GM19328 (cell line): Measurements from ENCODE around the gene GCNT1.
"Not testable (repeated sequence)": the region's sequence is repeated elsewhere in the genome, so short reads cannot be mapped to it uniquely, and the experiment has no call there.

Experiments used
- ATAC-seq: cut with Tn5 transposase; IDR thresholded peaks from one replicate; pipeline ENCODE4 v1.9.1; 2021; ENCODE audit warnings: mild to moderate bottlenecking, moderate library complexity; ENCODE audit not compliant: unreplicated experiment

GCNT1 gene

DNA sequence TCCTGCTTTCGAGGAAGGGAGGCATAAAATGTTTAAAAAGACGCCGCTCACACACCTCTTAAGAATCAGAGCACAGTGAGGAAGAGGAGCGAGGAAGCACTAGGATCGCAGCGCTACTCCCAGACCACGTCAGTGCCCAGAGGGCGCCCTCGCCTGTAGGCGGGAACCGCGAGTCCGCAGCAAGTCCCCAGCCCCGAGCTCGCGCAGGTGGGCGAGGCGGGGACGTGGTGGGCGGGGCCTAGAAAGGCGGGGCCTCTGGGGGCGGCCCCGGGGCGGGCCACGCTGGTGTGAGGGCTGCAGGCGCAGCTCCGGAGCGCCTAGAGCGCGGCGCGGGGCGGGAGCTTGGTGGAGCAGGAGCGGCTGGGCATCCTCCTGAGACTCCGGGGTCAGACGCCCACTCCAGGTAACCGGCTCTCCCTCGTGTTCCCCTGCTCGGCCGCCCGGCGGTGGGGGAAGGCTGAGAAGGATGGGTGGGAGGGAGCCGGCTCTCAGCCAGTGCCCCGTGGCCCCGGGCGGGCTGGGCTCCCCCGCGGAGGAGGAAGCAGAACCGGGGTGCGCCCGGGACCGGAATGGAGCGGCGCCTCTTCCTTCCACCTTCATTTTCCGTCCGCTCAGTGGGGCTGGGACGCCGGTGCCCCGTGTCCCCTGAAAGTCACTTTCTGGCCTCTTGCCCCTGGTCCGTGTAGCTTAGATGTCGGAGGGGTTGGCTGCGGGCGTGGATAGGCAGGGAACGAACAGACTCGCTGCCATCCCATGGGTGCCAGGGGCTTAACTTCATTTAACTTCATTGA is at the start of gene GCNT1:
TSS of gene GCNT1 (plus strand) at position 280 of the 791 bp plus-strand sequence. CDS start 43,200 bp downstream, outside the sequence.
- ATAC-seq: peak; percentile 81

DNA sequence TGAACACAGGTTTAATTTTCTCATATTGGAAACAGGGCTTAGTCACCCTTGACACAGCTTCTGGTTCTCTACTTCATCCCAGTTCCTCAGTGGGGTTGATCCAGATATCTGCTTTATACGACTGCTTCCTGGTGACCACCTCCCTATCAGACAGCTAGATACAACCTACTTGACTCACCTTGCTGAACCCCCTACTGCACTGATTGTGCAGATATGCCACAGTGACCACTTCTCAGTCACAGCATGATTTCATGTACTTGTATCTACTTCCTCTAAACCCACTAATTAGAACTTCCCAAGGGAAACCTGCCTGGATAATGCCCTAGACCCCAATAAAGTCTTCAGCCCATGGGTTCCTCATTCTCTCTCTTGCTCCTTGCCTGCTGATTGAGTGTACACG is 46.3 kb upstream of the GCNT1 start:
- no peak for ATAC-seq

DNA sequence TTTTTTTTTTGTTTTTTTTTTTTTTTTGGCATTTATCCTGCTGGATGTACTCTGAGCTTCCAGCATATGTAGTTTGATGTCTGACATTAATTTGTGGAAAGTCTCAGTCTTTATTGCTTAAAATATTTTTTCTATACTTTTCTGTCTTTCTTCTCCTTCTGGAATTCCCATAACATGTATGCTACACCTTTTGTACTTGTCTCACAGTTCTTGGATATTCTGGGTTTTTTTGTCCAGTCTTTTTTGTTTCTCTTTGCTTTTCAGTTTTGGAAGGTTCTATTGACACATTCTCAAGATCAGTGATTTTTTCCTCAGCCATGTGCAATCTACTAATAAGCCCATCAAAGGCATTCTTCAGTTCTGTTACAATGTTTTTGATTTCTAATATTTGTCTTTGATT is 45.3 kb upstream of the GCNT1 start:
- ATAC-seq: no peak

DNA sequence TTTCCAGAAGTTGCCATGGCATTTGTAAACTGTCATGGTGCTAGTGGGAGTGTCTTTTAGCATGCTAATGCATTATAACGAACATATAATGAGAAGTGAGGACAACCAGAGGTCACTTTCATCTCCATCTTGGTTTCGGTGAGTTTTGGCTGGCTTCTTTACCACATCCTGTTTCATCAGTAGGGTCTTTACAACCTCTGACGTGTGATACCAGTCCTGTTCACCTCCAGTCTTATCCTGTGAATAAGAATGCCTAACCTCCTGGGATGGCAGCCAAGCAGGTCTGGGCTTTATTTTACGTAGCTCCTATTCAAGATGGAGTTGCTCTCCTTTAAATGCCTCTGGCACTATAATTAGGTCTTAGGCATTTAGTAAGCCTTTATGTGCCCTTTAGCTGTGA is 44.3 kb upstream of the GCNT1 start:
- peak; percentile 65 for ATAC-seq

DNA sequence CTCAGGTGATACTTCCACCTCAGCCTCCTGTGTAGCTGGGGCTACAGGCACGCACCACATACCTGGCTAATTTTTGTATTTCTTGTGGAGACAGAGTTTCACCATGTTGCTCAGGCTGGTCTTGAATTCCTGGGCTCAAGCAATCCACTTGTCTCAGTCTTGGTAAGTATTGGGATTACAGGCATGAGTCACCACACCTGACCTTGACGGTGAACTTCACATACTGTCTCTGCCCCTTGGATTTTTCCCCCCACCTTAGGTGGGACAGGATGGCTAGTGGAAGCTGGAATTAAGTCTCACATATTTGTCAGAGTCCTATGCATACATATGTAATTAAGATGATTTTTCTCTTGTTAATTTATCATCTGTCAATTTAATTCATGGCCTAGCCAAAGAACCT is 43.8 kb upstream of the GCNT1 start:
- ATAC-seq: no peak

DNA sequence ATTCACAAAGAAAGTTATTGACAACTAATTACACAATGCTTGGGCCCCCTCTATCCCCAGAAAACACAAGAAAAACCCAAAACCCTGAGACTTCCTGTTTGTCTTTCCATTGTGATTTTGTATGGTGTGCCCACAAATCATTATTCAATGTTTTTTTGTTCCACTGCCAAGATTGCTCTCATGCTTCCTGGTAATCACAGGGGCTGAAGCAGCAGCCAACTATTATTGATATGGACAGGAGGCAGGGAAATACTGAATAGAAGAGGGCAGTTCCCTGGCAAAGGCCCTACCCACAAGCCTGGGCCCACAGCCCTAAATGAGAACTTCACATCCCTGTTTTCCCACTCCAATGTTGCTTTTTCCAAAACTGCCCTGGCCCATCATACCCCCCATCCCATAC is 43.3 kb upstream of the GCNT1 start:
- no peak for ATAC-seq

DNA sequence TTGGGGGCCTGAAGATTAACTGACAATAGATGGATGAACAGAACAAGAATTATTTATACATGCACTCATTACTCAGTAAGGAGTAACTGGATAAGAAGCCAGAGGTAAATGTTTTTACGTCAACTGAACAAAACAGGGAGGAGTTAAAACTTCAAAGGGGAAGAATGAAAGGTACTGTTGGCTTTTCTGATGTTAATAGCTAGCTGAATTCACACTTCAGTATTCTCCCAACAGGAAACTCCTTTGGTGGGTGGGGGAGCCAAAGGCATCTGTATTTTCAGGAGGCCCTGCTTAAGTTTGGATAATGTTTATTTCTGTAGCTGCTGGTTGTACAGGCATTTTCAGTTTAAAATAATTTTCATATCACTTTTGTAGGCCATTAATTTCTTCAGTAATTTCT is 41.6 kb upstream of the GCNT1 start:
- no peak for ATAC-seq

DNA sequence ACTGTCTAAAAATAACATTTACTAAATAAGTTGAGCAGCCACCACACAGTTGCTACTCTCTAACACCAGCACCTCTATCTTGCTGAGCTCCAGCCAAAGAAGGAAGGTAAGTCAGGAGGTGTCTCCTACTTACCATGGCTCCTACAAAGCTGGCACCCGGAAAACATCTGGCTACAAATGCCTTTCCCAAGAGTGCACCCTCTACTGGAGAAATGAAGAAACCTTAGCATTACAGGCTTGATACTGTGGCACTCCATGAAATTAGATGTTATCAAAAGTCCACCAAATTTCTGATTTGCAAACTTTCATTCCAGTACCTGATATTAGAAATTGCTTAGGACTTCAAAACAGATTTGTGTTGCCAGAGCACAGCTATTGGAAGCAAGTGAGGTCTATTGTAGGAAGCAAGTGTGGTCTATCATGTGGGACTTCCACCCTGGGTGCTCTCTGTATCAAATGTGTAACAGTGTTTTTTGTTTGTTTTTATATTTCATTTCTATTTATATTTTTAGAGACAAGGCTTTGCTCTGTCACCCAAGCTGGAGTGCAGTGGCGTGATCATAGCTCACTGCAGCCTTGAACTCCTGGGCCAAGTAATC is 39.1 kb upstream of the GCNT1 start:
- no peak for ATAC-seq

DNA sequence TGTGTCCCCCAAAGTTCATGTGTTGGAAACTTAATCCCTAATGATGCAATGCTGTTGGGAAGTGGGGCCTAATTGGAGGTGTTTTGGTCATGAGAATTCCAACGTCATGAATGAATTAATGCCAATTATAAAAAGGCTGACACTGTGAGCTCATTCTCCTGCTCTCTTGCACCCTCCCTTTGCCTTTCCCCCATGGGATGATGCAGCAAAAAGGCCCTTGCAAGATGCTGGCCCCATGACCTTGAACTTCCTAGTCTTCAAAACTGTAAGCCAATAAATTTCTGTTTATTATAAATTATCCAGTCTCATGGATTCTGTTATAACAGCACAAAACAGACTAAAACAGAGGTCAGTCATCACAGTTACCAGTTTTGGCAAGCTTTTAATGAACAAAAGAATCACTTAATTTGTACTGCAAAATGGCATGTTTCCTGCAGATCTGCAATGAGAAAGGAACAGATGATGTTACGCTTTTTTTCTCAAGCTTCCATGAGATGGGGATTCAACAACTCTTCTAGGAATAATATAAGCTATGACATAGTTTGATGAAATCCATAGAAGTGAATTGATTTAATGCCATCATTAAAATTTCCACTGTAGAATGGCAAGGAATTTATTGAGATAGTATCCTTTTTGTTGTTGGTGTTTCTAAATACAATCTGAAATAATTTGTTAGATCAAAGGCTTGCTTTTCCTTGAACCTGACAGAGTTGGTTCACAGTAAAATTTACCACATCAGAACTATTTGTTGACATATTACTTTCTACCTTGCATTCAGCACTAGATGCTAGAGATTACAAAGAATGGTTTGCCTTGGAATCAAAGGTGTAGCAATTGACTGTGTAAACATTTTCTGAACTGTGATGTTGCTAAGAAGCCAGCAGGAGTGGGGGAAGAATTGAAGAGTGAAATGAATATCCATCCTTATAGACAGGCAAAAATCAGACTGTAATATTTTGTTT is 35.5 kb upstream of the GCNT1 start:
- no peak for ATAC-seq

DNA sequence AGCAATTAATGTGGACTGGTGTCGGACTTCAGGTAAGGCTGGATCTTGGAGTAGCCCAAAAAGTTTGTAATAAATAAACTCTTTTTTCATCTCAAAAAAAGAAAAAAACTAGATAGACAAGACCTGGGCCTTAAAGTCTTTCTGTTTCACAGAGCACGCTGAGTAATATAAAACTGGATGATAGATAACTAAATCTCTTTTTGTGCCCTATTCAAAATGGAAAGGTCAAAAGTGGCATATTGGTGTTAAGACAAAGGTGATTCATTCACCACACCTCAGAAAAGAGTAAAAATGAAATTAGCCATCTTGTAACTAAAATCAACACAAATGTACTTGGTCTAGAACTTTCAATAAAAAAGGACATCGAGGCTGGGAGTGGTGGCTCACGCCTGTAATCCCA is 34.5 kb upstream of the GCNT1 start:
- ATAC-seq: no peak

DNA sequence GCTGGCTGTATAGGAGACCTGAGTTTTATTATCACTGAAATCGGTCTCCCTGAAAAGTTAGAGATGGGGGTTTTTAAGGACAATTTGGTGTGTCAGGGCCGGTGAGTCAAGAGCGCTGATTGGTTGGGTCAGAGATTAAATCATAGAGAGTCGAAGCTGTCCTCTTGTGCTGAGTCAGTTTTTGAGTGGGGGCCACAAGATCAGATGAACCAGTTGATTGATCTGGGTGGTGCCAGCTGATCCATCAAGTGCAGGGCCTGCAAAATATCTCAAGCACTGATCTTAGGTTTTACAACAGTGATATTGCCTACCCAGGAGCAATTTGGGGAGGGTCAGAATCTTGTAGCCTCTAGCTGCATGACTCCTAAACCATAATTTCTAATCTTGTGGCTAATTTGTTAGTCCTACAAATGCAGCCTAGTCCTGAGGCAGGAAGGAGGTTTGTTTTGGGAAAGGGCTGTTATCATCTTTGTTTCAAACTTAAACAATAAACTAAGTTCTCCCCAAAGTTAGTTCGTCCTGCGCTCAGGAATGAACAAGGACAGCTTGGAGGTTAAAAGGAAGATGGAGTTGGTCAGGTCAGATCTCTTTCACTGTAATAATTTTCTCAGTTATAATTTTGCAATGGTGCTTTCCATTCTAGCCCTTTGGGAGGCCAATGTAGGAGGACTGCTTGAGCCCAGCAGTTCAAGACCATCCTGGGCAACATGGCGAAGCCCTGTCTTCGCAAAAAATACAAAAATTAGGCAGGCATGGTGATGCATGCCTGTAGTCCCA is 33.1 kb upstream of the GCNT1 start:
- no peak for ATAC-seq

DNA sequence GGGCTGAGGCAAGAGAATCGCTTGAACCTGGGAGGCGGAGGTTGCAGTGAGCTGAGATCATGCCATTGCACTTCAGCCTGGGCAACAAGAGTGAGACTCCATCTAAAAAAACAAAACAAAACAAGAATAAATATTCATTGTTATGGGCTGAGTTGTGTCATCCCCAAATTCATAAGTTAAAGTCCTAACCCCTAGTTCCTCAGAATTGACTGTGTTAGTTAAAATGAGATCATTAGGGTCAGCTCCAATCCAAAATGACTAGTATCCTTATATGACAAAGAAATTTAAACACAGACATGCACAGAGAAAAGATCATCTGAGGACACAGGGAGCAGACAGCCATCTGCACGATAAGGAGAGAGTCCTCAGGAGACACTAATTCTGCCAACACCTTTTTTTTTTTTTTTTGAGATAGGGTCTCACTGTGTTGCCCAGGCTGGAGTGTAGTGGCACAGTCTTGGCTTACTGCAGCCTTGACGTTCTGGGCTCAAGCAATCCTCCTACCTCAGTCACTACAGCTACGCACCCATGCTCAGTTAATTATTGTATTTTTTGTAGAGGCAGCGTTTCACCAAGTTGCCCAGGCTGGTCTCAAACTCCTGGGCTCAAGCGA is 32.1 kb upstream of the GCNT1 start:
- no peak for ATAC-seq

DNA sequence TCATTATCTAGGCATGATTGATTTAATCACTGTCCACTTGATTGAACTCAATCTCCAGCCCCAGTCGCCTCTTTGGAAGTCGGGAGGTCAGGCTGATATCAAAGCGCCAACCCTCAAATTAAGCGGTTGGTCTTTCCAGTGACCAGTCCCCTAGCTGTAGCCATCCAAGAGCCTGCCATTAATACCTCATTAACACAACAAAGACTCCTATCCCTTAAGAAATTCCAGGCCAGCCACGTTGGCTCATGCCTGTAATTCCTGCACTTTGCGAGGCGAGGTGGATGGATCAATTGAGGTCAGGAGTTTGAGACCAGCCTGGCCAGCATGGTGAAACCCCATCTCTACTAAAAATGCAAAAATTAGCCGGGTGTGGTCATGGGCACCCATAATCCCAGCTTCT is 27.4 kb upstream of the GCNT1 start:
- ATAC-seq: no peak

DNA sequence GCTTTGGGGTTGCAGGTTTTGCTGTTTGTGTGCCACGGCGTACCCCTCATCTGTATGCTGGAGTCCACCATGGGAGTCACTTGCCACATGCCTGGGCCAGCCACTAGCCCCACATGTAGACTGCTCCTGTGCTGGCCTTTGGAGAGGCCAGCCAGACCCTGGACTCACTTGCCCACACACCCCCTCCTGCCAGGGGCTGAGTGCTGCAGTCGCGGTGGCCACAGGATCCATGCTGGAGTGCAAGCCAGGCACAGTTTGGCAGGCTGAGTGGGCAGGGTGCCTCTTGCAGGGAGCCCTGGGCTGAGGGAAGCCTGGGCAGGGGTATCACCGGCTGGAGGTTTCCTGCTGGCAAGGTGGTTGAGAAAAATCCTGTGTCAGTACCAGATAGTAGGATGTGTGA is 25.6 kb upstream of the GCNT1 start:
- no peak for ATAC-seq

DNA sequence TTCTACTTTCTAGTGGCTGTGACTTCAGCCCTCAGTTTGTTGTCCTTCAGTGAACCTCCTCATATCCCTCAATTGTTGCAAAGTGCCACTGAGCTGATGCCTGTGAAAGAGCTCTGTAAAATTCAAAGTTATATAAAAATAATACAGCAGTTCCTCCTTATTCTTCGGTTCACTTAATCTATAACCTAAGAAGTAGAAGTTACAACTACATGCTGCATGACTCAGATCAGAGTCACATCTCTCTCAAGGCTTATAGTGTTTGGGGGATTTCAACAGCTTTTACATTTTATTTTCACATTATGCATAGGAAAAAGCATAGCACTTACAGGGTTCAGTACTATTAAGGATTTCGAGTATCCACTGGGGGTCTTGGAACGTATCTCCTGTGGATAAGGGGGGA is 25.1 kb upstream of the GCNT1 start:
- ATAC-seq: no peak

DNA sequence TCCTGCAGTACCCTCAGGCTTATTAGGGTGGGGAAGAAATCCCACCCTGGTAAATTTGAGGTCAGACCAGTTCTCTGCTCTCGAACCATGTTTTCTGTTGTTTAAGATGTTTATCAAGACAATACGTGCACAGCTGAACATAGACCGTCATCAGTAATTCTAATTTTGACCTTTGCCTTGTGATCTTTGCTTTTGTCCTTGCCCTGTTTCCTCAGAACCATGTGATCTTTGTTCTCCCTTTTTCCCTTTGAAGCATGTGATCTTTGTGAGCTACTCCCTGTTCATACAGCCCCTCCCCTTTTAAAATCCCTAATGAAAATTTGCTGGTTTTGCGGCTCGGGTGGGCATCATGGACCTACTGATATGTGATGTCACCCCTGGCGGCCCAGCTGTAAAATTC is 24.1 kb upstream of the GCNT1 start:
- ATAC-seq: not testable (repeated sequence)

DNA sequence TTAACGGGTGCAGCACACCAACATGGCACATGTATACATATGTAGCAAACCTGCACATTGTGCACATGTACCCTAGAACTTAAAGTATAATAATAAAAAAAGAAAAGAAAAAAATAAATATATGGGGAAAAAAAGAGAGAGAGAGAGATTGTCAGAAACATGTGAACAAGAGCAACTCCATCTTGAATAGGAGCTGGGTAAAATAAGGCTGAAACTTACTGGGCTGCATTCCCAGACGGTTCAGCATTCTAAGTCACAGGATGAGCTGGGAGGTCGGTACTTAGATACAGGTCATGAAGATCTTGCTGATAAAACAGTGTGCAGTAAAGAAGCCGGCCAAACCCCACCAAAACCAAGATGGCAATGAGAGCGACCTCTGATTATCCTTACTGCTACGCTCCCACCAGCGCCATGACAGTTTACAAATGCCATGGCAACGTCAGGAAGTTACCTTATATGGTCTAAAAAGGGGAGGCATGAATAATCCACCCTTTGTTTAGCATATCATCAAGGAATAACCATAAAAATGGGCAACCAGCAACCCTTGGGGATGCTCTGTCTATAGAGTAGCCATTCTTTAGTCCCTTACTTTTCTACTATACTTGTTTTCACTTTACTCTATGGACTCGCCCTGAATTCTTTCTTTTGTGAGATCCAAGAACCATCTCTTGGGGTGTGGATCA is 21.8 kb upstream of the GCNT1 start:
- not testable (repeated sequence) for ATAC-seq

DNA sequence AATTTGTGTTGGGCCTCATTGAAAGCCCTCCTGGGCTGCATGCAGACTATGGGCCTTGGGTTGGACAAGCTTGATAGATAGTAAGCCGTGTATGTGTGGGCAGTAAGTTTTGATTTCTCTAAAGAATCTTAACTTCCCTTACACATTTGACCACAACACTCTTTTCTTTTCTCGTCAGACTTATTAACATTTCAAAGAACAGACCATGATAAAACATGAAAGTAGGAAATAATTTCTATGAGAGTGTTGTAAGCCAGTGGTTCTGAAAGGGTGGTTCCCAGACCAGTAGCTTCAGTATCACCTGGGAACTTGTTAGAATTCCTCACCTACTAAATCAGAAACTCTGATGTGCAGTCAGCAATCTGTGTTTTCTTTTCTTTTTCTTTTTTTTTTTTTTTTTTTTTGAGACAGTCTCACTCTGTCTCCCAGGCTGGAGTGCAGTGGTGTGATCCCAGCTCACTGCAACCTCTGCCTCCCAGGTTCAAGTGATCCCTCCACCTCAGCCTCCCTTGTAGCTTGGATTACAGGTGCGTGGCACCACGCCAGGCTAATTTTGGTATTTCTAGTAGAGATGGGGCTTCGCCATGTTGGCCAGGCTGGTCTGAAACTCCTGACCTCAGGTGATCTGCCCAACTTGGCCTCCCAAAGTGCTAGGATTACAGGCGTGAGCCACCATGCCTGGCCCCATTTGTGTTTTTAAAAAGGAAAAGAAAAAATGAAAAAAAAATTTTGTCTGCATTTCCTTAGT is 20.0 kb upstream of the GCNT1 start:
- peak; percentile 62 for ATAC-seq
